Stimulated activated effector memory CD8-positive, alpha-beta T cell treated with anti-CD3 and anti-CD28 coated beads, Interleukin-12 subunit alpha, Interleukin-12 subunit beta, amount 100 ng/mL, for 72 hours (primary cell): ENCODE data around the gene CATSPERD.

Source experiments
- ATAC-seq: fragments of 150-1000 bp; cut with Tn5 transposase; 2 replicates; pipeline ENCODE4 v1.10.0; 2021
- DNase-seq, 2 donors: peaks; one replicate each; pipeline ENCODE4 v3.0.0; 2021 to 2022; ENCODE audit warnings: low spot score in 2 of 2
- H3K27ac Mint-ChIP-seq: one replicate; pipeline ENCODE4 v1.8.0; 2022; ENCODE audit warnings: mild to moderate bottlenecking, mixed read lengths
- H3K36me3 Mint-ChIP-seq: one replicate; pipeline ENCODE4 v1.8.0; 2022; ENCODE audit warnings: mild to moderate bottlenecking, mixed read lengths
- H3K4me1 Mint-ChIP-seq: one replicate; pipeline ENCODE4 v1.8.0; 2022; ENCODE audit warnings: mixed read lengths
- H3K4me3 Mint-ChIP-seq: one replicate; pipeline ENCODE4 v1.8.0; 2022; ENCODE audit warnings: mild to moderate bottlenecking, mixed read lengths
- H3K9me3 Mint-ChIP-seq: one replicate; pipeline ENCODE4 v1.8.0; 2022; ENCODE audit warnings: mixed read lengths

Gene CATSPERD

GRCh38 chr19:5826531-5827341 lies 106.3 kb downstream of the CATSPERD start:
- peaks cover 9% of the 10 kb centered on the region for H3K4me1 Mint-ChIP-seq

GRCh38 chr19:5827342-5827890 lies 107.0 kb downstream of the CATSPERD start:
- H3K4me1 Mint-ChIP-seq: peaks cover 13% of the 10 kb centered on the region
- peak overlapping the region; percentile 85 for H3K27ac Mint-ChIP-seq
- DNase-seq: no peak
- no peak for ATAC-seq
- H3K4me3 Mint-ChIP-seq: peak overlapping the region; percentile 92
- H3K9me3 Mint-ChIP-seq: peaks cover 2% of the 10 kb centered on the region
- H3K36me3 Mint-ChIP-seq: peaks cover 18% of the 10 kb centered on the region

More at GRCh38 chr19:5826531-5827341, 106.3 kb downstream of the CATSPERD start:
- peaks cover 2% of the 10 kb centered on the region for H3K9me3 Mint-ChIP-seq
- H3K36me3 Mint-ChIP-seq: peaks cover 18% of the 10 kb centered on the region
- ATAC-seq (no peak), DNase-seq (no peak)
- peak overlapping the region; percentile 92 for H3K4me3 Mint-ChIP-seq
- H3K27ac Mint-ChIP-seq: peak overlapping the region; percentile 85

- peaks cover 13% of the 10 kb centered on the region for H3K4me1 Mint-ChIP-seq
- peak; percentile 85 for ATAC-seq
- peak overlapping the region; percentile 98 for H3K27ac Mint-ChIP-seq
- peaks cover 2% of the 10 kb centered on the region for H3K9me3 Mint-ChIP-seq
- peak; percentile 97 for DNase-seq
- peak overlapping the region; percentile 92 for H3K4me3 Mint-ChIP-seq
- peaks cover 18% of the 10 kb centered on the region for H3K36me3 Mint-ChIP-seq
Measured at GRCh38 chr19:5827891-5828660, 107.6 kb downstream of the CATSPERD start.
